ENCODE measurements around the gene HOXB3.

Gene HOXB3

GRCh38 chr17:48612456-48612853 lies 22.4 kb upstream of the HOXB3 start:
- DNase-seq (ENCODE audit: low read depth in 2 of 2) = no peak

DNA sequence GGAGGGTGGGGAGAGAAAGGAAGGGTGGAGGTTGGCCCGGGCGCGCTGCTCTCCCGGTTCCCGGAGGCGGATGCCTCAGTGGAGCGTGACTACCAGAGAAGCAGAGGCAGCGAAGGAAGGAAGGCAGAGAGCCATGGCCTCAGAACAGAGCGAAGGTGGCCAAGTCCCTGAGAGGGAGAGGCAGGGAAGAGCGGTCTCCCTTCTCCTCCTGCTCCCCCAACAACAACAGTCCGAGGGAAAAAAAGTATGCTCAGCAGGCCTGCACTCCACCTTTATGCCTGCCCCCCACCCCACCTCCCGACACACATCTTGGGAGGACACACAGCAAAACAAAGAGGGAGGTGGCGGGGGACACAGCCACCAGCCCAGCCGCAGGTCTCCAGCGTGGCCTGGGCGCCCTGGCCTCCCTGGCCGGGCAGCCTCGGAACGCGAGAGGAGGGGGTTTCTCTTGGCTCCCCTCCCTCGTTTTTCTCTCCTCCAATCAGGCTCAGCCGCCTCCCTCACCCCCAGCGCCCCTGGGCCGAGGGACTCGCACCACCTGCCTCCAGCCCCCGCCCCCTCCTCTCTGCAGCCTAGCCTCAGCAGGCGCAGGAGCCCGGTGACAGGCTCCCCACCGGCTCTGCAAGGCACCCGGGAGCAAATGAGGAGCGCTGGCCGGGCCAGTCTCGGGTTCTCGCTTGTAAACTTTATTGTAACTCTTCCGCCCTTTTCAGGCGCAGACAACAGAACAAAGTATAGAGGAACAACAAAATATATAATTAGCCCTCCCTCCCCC lies 21.8 kb upstream of the HOXB3 start:
- no peak for DNase-seq (ENCODE audit: low read depth in 2 of 2)

DNA sequence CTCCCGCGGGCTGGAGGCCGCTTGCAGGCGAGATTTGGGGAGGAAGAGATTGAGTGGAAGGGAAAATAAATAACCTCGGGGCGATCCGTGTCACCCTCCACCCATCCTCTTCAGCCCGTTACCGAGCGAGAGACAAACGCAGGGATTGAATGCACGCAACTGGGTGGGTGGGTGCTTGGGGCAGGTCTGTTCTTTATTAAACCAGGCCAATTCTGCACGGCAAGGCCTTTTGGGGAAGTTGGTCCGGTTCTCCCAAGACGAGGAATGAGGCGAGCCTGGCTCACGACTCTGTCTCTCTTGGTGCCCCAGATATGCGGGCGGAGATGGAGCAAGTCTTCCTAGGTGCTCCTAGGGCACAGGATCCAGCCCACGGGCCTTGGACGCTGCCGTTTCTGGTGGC lies 21.2 kb upstream of the HOXB3 start:
- DNase-seq (ENCODE audit: low read depth in 2 of 2) = no peak

GRCh38 chr17:48610282-48611211 lies 20.5 kb upstream of the HOXB3 start, which contains the start of gene HOXB7:
Gene HOXB7 (minus strand): TSS chr17:48611017. CDS start chr17:48610918, 99 bp downstream.
- DNase-seq (ENCODE audit: low read depth in 2 of 2) = peak; percentile 57 to 64

- no peak for DNase-seq (ENCODE audit: low read depth in 2 of 2)
These were observed 19.8 kb upstream of the HOXB3 start for GRCh38 chr17:48609759-48610281.

DNA sequence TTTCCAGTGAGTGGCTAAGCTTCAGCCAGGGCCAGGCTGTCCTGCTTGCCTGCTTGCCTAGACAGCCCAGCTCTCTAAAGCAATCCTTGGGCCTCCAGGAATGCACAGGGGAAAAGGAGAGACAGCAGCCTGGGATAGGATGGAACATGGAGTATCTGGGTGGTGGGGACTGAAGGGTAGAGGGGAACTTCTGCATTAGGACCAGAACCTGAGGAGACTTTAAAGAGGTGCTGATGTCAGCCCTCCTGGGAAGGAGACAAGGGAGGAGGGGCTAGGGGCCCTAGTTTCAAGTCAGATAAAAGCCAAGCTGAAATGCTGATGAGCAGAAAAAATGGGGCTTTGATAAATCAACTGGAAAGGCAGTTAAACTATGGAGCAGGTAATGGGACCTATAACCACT lies 19.0 kb upstream of the HOXB3 start:
- DNase-seq (ENCODE audit: low read depth in 2 of 2) = no peak

DNA sequence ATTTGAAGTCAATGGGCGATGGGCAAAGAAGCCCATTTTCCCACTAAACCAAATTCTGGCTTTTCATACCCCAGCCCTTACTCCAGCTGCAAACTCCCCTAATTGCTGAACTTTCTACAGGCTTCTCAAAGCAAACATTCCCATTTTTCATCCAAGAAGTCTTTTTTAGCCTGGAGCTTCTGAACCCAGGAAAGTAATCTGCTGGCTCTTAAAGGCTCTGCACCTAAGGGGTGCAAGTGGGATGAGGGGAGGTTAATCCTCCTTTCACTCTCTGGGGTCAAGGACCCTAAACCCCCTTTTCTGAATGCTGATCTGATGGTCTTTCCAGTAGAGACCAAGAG lies 18.4 kb upstream of the HOXB3 start:
- DNase-seq (ENCODE audit: low read depth in 2 of 2) = no peak

- DNase-seq (ENCODE audit: low read depth in 2 of 2) = no peak
These were observed 17.0 kb upstream of the HOXB3 start for GRCh38 chr17:48606892-48607614.

DNA sequence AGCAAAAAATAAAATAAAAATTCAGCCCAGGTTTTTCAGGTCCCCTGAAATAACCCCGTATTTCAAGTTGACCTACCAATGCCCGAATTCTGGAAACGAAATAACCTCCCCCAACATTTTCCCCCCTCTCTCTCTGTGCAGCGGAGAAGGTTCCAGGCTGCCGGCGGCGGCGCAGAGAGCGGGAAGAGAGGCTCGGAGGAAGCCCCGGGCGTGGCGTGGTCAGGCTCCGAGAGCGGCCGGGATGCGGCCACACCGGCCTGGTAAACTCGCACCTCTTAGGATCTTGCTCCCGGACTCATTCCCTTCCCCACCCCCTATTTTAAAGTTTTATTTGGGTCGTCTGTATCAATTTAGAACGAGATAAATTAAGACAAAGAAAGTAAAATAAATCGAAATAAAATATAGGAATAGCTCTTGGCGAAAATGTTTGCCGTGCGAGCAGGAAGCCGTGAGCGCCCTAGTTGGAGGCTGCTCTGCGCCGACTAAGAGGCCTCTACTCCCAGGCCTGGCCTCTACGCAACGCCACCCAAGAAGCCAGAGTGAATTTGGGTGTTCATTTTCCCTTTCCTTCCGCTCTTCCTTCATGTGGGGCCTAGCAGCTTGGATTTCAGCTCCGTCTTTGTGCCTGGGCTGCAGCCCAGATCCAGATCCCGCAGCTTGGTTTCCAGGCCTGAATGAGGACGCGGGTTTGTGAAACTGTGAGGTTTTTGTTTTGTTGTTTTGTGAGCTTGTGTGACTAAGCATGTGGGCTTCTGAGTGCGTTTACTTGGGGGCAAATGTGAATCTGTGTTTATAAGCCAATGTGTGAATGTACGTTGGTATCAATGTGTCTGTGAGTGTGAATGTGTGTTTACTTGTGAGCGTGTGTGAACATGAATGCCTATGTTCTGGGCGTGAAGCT lies 16.2 kb upstream of the HOXB3 start:
- no peak for DNase-seq (ENCODE audit: low read depth in 2 of 2)

GRCh38 chr17:48605409-48605919 lies 15.4 kb upstream of the HOXB3 start:
- DNase-seq (ENCODE audit: low read depth in 2 of 2) = no peak

GRCh38 chr17:48604770-48605329 lies 14.8 kb upstream of the HOXB3 start, which contains the start of gene HOXB6:
Gene HOXB6 (minus strand): TSS chr17:48604986. CDS start chr17:48598150, 6,836 bp downstream.
- no peak for DNase-seq (ENCODE audit: low read depth in 2 of 2)

GRCh38 chr17:48603959-48604769 lies 14.1 kb upstream of the HOXB3 start:
- DNase-seq (ENCODE audit: low read depth in 2 of 2) = no peak

GRCh38 chr17:48601539-48602425 lies 11.7 kb upstream of the HOXB3 start:
- no peak for DNase-seq (ENCODE audit: low read depth in 2 of 2)

- DNase-seq (ENCODE audit: low read depth in 2 of 2) = no peak
These were observed 11.1 kb upstream of the HOXB3 start for GRCh38 chr17:48601207-48601538.

- DNase-seq (ENCODE audit: low read depth in 2 of 2) = no peak
These were observed 10.4 kb upstream of the HOXB3 start for GRCh38 chr17:48600244-48601098.

GRCh38 chr17:48599354-48599753 lies 9.3 kb upstream of the HOXB3 start:
- no peak for DNase-seq (ENCODE audit: low read depth in 2 of 2)

- no peak for DNase-seq (ENCODE audit: low read depth in 2 of 2)
These were observed 8.7 kb upstream of the HOXB3 start for GRCh38 chr17:48598736-48599135.
